ENCODE measurements around the gene PAK2.
"Not testable (repeated sequence)": the region's sequence is repeated elsewhere in the genome, so short reads cannot be mapped to it uniquely, and the experiment has no call there.

The PAK2 gene

GRCh38 chr3:196739671-196740480, at the start of gene PAK2:
Gene PAK2, plus strand, starts transcription at chr3:196739857. Its CDS starts 42,790 bp downstream, at chr3:196782647.
- peak; percentile 84 for DNase-seq

- no peak for DNase-seq
Measured at GRCh38 chr3:196689941-196690660, 49.6 kb upstream of the PAK2 start.

DNA sequence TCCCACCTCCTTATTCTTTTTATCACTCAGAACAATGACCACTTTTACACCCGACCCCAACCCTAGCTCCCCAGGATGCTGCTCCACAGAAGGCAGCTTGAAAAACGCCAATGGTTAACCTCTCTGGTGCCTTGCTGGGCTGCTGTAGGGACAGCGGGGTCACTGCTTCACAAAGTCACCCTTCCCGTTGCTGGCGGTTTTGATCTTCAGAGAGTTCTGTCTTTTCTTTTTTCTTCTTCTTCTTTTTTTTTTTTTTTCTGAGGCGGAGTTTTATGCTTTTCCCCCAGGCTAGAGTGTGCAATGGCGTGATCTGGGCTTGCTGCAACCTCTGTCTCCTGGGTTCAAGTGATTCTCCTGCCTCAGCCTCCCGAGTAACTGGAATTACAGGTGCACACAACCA, 48.3 kb upstream of the PAK2 start:
- DNase-seq = no peak

- DNase-seq = no peak
Measured at GRCh38 chr3:196694202-196694638, 45.4 kb upstream of the PAK2 start.

- DNase-seq = no peak
Measured at GRCh38 chr3:196694941-196695848, 44.5 kb upstream of the PAK2 start.

GRCh38 chr3:196695849-196696226, 43.8 kb upstream of the PAK2 start:
- no peak for DNase-seq

- no peak for DNase-seq
Measured at GRCh38 chr3:196697270-196697669, 42.4 kb upstream of the PAK2 start.

GRCh38 chr3:196699749-196700148, 39.9 kb upstream of the PAK2 start:
- no peak for DNase-seq

GRCh38 chr3:196700801-196701200, 38.9 kb upstream of the PAK2 start:
- no peak for DNase-seq

GRCh38 chr3:196706327-196706726, 33.3 kb upstream of the PAK2 start:
- DNase-seq = no peak

DNA sequence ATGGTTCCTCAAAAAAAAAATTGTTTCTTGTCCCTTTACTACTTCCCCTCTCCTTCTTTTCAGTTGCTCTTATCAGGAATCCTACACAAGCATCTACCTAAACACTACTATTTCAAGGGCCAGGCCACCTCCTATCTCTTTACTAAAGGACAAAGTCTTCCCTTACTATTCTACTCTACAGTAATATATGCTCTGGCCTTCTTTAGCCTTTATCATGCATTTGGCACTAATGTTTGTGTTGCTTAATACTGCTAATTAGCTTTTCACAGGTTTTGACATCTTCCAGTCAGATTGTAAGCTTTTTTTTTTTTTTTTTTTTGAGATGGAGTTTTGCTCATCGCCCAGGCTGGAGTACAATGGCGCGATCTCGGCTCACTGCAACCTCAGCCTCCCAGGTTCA, 32.9 kb upstream of the PAK2 start:
- DNase-seq = no peak

DNA sequence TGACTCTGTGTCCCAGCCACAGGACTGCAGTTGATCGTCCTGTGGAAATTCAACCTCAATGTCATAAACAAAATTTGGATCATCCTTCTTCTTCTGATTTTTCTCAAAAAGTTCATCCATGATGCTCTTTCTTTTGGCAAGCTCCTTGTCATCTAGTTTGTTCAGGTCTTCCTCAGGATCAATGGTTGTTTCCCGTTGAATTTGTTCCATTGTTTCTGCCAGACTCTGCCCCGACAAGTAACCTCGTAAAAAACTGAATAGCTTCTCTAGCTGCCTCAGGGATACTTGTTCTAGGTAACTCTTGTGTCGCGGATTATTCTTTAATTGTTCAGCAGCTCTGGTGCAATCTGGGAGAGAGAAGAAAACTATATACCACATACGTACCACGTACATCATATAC, 32.1 kb upstream of the PAK2 start:
- DNase-seq = no peak

DNA sequence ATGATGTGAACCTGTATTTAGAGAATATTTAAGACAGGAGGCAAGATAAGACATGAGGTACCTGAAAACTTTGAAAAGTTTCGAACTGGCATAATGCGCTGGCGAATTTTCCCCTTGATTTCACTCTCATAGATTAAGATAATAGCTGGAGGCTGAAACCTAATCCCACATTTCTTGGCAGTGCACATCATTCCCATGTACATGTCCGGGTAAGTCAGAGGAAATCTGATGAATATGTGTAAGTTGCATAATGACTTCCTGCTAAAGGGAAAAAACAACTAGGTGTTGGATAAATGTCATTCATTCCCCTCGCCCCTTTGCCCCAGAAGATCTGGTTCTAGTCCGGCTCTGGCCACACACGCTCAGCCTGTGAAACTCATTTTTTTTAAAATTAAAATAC, 31.2 kb upstream of the PAK2 start:
- DNase-seq = no peak

GRCh38 chr3:196711838-196712513, 27.7 kb upstream of the PAK2 start, which contains the start of the genes CEP19 and PIGX:
Gene CEP19, minus strand, starts transcription at chr3:196712250. Its CDS starts 3,593 bp downstream, at chr3:196708657.
Gene PIGX, plus strand, starts transcription at chr3:196712377.
- peak; percentile 42 for DNase-seq

GRCh38 chr3:196712514-196713413, 26.9 kb upstream of the PAK2 start:
- DNase-seq = no peak

GRCh38 chr3:196717162-196717561, 22.5 kb upstream of the PAK2 start:
- not testable (repeated sequence) for DNase-seq

DNA sequence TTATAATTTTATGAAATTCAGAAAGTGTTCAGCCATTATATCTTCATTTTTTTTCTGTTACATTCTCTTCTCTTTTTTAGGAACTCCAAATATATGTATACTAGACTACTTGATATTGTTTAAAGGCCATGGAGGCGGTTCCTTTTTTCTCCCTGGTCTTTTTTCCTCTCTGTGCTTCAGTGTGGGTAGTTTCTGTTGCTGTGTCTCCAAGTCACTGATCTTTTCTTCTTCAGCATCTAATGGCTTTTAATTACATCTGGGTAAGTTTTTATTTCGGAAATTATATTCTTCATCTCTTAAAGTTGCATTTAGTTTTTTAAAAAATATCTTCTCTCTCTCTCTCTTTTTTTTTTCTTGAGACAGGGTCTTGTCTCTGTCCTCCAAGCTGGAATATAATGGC, 18.6 kb upstream of the PAK2 start:
- DNase-seq = no peak

- DNase-seq = no peak
Measured at GRCh38 chr3:196726788-196727675, 12.6 kb upstream of the PAK2 start.

DNA sequence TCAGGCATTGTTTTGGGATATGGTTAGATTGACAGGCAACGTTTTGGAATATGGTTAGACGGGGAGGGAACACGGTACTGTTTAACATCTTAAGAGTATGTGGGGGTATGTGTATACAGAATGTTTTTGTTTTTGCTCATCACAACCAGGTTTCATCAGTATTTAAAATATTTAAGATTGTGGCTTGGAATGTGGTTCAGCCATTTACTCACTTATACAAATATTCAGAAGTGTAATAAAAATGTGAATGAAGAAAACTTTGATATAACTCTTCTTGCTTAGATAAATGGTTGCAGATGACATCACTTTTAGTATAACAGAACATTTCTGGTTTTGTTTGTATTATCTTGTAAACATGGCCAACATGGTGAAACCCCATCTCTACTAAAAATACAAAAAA, 3.9 kb upstream of the PAK2 start:
- DNase-seq = no peak

- no peak for DNase-seq
Measured at GRCh38 chr3:196736670-196737374, 2.8 kb upstream of the PAK2 start.
